Panc1 (cell line): ENCODE data around the gene TWF1. TPM values are rescaled to one million over a fixed set of nuclear protein-coding genes. Genes with fewer than 3 reads are reported as not detected.

ENCODE experiments used
- ATAC-seq: fragments of 200-7000 bp; cut with Tn5 transposase; 2 replicates; pipeline ENCODE4 v1.9.1; 2020; ENCODE audit warnings: mild to moderate bottlenecking, moderate library complexity
- BruUV-seq: library from RNA; stranded (reverse); fragments of 400-500 nt; replicated peaks from 2 replicates; lab custom pipeline; 2021; lab: Mats Ljungman, UMichigan
- CTCF ChIA-PET: fragments of 300-600 bp; sonication (Branson Sonifier 250); formaldehyde crosslinking; loops from one replicate; lab custom pipeline; 2022; ENCODE audit warnings: antibody characterized with exemption; lab: Charles Lee
- POLR2A ChIA-PET: fragments of 300-600 bp; sonication (Branson Sonifier 250); formaldehyde crosslinking; loops from one replicate; lab custom pipeline; 2022; ENCODE audit warnings: antibody characterized with exemption; lab: Charles Lee
- DNase-seq: peaks from one replicate; pipeline ENCODE4 v3.0.0-alpha.2; 2010; ENCODE audit warnings: low read depth, low spot score
- H3K27ac ChIP-seq: 2 replicates; pipeline ENCODE4 v1.5.1; 2011; ENCODE audit warnings: mild to moderate bottlenecking, low read length, inconsistent platforms
- H3K27me3 ChIP-seq: fragments of 200-500 bp; sonication (Bioruptor generic); 2 replicates; pipeline ENCODE4 v1.6.0; 2014; ENCODE audit warnings: low read length, inconsistent platforms; ENCODE audit not compliant: control insufficient read depth, insufficient read depth
- H3K36me3 ChIP-seq: fragments of 200-500 bp; sonication (Bioruptor generic); 2 replicates; pipeline ENCODE4 v1.5.1; 2014; ENCODE audit warnings: inconsistent platforms, mild to moderate bottlenecking, low read length, moderate library complexity; ENCODE audit not compliant: control insufficient read depth, insufficient read depth
- H3K4me1 ChIP-seq: 2 replicates; pipeline ENCODE4 v1.5.1; 2011; ENCODE audit warnings: inconsistent platforms, mild to moderate bottlenecking, low read length, moderate library complexity; ENCODE audit not compliant: control insufficient read depth, insufficient read depth
- H3K4me3 ChIP-seq, 2 experiments: 2 replicates each; pipeline ENCODE4 v1.5.1; 2011 to 2012; ENCODE audit warnings: low read depth in 2 of 2, low read length in 2 of 2, mild to moderate bottlenecking in 2 of 2, inconsistent platforms in 1 of 2, moderate library complexity in 1 of 2
- H3K9me3 ChIP-seq: fragments of 200-500 bp; sonication (Bioruptor generic); 2 replicates; pipeline ENCODE4 v1.5.1; 2014; ENCODE audit warnings: low read depth, mild to moderate bottlenecking, inconsistent platforms, low read length, moderate library complexity; ENCODE audit not compliant: control insufficient read depth, insufficient read depth
- CTCF ChIP-seq: fragments of 450-650 bp; IDR thresholded peaks from 2 replicates; pipeline ENCODE4 v1.5.1; 2017; ENCODE audit warnings: mild to moderate bottlenecking
- POLR2AphosphoS5 ChIP-seq: IDR thresholded peaks from 2 replicates; pipeline ENCODE4 v1.6.1; 2012; ENCODE audit warnings: mild to moderate bottlenecking, low read depth, low read length, moderate library complexity
- REST ChIP-seq, 2 experiments: IDR thresholded peaks; 2 replicates each; pipeline ENCODE4 v1.6.1; 2011 to 2012; ENCODE audit warnings: low read depth in 2 of 2, control low read depth in 1 of 2, low read length in 1 of 2, mild to moderate bottlenecking in 1 of 2, moderate library complexity in 1 of 2; ENCODE audit not compliant: insufficient read depth in 1 of 2
- SIN3A ChIP-seq: IDR thresholded peaks from 2 replicates; pipeline ENCODE4 v1.6.1; 2012; ENCODE audit warnings: low read depth, mild to moderate bottlenecking, low read length, moderate library complexity, borderline replicate concordance; ENCODE audit not compliant: insufficient read depth
- TCF7L2 ChIP-seq: IDR thresholded peaks from 2 replicates; pipeline ENCODE4 v1.6.1; 2011; ENCODE audit warnings: mild to moderate bottlenecking, low read depth, low read length, inconsistent platforms
- in situ Hi-C: cut with HindIII; loops from 2 replicates; pipeline ENCODE4 v1.10.0; 2016; ENCODE audit warnings: low sequenced_read_pairs, low pct_unique_long_range_greater_than_20kb
- intact Hi-C: fragments of 100-400 bp; cut with micrococcal nuclease; formaldehyde crosslinking; loops from one replicate; pipeline ENCODE4 v1.10.0; 2022; ENCODE audit not compliant: unreplicated experiment
- total RNA-seq: library from RNA; stranded (reverse); gene quantifications from one replicate; pipeline ENCODE4 v1.2.1, GENCODE V29; 2021; ENCODE audit not compliant: unreplicated experiment

Gene TWF1
- total RNA-seq, 1 experiment from 2014 or later = 103 TPM

- Histone ChIP-seq H3K36me3 (peaks cover 3% of the 10 kb centered on the region), H3K4me1 (no peaks in the 10 kb centered on the region), H3K27me3 (no peaks in the 10 kb centered on the region), H3K4me3 (no peak overlapping the region), H3K9me3 (no peaks in the 10 kb centered on the region), H3K27ac (no peak overlapping the region)
- no TSS peak for BruUV-seq
- TF ChIP-seq CTCF (no peak), REST (IDR thresholded peaks at IDR 0.05; ENCODE audit: insufficient read depth in 1 of 2, low read depth in 2 of 2, low read length in 1 of 2) (no peak), POLR2AphosphoS5 (no peak), SIN3A (no peak), TCF7L2 (no peak)
- in situ Hi-C loops = no loop called here
- ChIA-PET POLR2A (no interaction called here), CTCF (no interaction called here)
- intact Hi-C loops = no loop called here
- no peak for DNase-seq
- ATAC-seq = no peak
Measured at GRCh38 chr12:43744826-43745225, 61.3 kb downstream of the TWF1 start.

Other genes starting within 250 kb of the TWF1 start
- 11.4 TPM for gene PUS7L, start 47.5 kb downstream of the TWF1 start, total RNA-seq
- gene IRAK4, start 47.4 kb downstream of the TWF1 start, total RNA-seq = 11.3 TPM
- 5.5 TPM for gene TMEM117, start 29.8 kb upstream of the TWF1 start, total RNA-seq